ENCODE results near the gene TMED8.
"Not testable (repeated sequence)": the region's sequence is repeated elsewhere in the genome, so short reads cannot be mapped to it uniquely, and the experiment has no call there.

Gene TMED8, protein sequence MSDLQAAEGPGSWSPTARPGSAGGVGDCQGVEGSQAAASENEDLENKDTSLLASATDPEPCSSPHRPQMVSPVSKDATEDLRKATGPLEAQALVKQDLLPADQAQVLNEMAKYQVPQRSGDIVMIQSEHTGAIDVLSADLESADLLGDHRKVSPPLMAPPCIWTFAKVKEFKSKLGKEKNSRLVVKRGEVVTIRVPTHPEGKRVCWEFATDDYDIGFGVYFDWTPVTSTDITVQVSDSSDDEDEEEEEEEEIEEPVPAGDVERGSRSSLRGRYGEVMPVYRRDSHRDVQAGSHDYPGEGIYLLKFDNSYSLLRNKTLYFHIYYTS

DNA sequence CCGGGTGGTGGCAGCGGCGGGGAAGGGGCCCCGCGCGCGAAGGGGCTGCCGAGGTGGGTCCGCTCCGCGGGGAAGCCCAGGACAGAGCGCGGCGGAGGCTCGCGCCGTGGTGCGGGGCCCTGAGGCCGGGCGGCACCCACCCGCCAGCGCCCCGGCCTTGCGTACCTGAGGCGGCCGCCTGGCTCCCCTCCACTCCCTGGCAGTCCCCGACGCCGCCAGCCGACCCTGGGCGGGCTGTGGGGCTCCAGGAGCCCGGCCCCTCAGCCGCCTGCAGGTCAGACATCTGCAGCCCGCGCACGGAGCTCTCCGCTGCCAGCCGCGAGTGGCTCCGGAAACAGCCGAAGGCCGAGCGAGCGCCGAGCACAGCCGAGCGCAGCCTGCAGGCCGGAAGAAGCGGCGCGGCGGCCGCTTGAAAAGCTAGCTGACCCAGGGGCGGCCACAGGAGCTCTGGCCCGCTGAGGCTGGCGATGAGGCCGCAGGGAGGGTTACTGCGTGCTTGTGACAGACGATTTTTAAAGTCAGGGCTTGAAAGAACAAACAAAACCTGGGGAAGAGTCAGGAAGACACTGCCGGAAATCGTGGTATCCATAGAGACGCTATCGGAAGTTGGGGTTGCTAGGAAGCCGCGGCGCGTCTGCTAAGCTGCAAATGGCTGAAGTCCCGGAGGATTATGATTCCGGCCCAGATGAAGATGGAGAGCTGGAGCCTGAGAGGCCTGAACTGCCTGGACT lies at the start of gene TMED8, which contains the start of gene SAMD15:
Gene TMED8, minus strand, starts transcription at position 324 of the 731 bp plus-strand sequence. Its CDS starts 41 bp downstream, at position 283.
Gene SAMD15, plus strand, starts transcription at position 609 of the 731 bp plus-strand sequence. Its CDS starts 40 bp downstream, at position 649.
- TF ChIP-seq POLR2A (IDR thresholded peaks at IDR 0.05; ENCODE audit: low read length) = peak; percentile 49
- no peak for TF ChIP-seq GATA1 (IDR thresholded peaks at IDR 0.05; ENCODE audit: low read depth, low read length)
- peak; percentile 88 to 92 for DNase-seq

DNA sequence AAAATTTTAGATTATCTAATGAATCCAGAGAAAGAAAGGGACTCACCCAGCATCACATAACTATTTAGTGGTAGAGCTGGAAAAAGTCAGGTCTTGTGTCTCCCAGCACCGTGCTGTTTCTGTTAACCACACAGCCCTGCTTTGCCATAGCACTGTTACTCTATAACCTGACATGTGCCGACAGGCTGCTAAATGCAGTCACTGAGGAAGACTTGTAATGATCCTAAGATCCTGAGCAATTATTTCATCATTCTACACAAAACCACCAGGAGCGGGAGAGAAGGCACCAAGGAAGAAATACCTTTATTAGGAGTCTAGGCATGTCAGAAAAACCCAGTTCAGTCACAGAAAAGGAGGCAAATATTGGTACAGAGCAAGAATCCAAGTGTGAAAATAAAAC lies 49.5 kb upstream of the TMED8 start:
- TF ChIP-seq GATA1 (IDR thresholded peaks at IDR 0.05; ENCODE audit: low read depth, low read length) (no peak), POLR2A (IDR thresholded peaks at IDR 0.05; ENCODE audit: low read length) (no peak)
- DNase-seq = no peak

DNA sequence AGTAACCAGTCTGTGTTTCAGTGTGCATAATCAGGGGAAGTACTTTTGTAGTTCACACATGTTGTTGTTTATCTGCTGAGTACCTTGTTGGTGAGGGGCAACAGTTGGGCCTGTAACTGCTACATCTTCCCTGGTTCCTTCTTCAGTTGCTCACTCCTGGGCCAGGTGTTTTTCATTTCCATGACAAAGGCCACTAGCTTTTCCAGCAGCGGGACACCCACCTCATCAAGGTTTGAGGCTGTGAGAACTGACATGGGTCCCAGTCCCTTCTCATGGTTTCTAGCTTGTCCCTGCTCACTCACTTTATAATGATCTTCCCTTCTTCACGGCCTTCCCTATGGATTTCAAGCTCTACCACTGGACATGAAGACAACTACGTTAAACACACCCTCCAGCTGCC lies 48.0 kb upstream of the TMED8 start:
- DNase-seq = no peak
- TF ChIP-seq GATA1 (IDR thresholded peaks at IDR 0.05; ENCODE audit: low read depth, low read length) = no peak
- TF ChIP-seq POLR2A (IDR thresholded peaks at IDR 0.05; ENCODE audit: low read length) = no peak

- TF ChIP-seq POLR2A (IDR thresholded peaks at IDR 0.05; ENCODE audit: low read length) (no peak), GATA1 (IDR thresholded peaks at IDR 0.05; ENCODE audit: low read depth, low read length) (no peak)
- DNase-seq = no peak
These were observed 46.5 kb upstream of the TMED8 start, which contains the start of gene NOXRED1 for GRCh38 chr14:77423423-77423822. TSS of gene NOXRED1 (minus strand) at chr14:77423523. CDS start at chr14:77422889, 634 bp downstream.

- no peak for DNase-seq
- TF ChIP-seq POLR2A (IDR thresholded peaks at IDR 0.05; ENCODE audit: low read length) (no peak), GATA1 (IDR thresholded peaks at IDR 0.05; ENCODE audit: low read depth, low read length) (no peak)
These were observed 44.3 kb upstream of the TMED8 start for GRCh38 chr14:77421201-77421600.

DNA sequence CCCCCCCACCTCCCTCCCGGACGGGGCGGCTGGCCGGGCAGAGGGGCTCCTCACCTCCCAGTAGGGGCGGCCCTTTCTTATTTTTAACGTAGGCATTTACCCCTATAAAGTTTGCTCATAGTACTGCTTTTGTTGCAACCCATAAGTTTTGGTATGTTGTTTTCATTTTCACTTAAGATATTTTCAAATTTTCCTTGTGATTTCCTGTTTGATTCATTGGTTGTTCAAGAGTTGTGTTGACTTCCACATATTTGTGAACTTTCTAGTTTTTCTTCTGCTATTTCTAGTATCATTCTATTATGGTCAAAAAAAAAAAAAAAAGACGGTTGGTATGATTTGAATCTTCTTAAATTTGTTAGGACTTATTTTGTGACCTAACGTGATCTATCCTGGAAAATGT lies 39.9 kb upstream of the TMED8 start:
- TF ChIP-seq POLR2A (IDR thresholded peaks at IDR 0.05; ENCODE audit: low read length) (no peak), GATA1 (IDR thresholded peaks at IDR 0.05; ENCODE audit: low read depth, low read length) (no peak)
- no peak for DNase-seq

DNA sequence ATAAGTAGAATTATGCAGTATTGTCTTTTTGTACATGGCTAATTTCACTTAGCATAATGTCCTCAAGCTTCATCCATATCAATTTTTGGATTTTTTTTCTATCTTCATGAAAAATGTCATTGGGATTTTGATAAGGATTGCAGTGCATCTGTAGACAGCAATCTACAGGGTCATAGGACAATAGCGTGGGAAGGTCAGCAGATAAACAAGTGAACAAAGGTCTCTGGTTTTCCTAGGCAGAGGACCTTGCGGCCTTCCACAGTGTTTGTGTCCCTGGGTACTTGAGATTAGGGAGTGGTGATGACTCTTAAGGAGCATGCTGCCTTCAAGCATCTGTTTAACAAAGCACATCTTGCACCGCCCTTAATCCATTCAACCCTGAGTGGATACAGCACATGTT lies 39.2 kb upstream of the TMED8 start:
- DNase-seq = not testable (repeated sequence)

- not testable (repeated sequence) for DNase-seq
These were observed 38.6 kb upstream of the TMED8 start for GRCh38 chr14:77415403-77416030.

GRCh38 chr14:77409131-77409533 lies 32.2 kb upstream of the TMED8 start:
- peak; percentile 47 to 75 for DNase-seq
- no peak for TF ChIP-seq POLR2A (IDR thresholded peaks at IDR 0.05; ENCODE audit: low read length)
- TF ChIP-seq GATA1 (IDR thresholded peaks at IDR 0.05; ENCODE audit: low read depth, low read length) = no peak

DNA sequence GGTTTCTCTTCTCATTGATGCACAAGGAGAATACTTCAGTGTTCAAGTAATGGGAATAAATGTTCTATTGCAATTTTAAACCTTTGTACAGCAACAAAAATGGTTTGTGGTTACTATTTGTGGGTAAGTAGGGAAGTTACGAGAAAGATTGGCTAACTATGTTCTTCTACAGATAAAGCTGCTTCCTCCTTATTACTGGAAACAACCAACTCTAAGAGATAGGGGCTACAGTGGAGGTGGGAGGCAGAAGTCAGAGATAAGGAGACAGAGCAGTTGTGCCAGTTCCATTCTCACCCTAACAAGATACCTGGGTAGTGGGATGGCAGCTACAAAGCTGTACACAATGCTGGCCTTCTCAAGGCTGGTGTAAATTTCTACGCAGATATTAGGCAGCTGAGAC lies 30.3 kb upstream of the TMED8 start:
- DNase-seq = peak; percentile 37 to 44
- TF ChIP-seq POLR2A (IDR thresholded peaks at IDR 0.05; ENCODE audit: low read length) (no peak), GATA1 (IDR thresholded peaks at IDR 0.05; ENCODE audit: low read depth, low read length) (no peak)

DNA sequence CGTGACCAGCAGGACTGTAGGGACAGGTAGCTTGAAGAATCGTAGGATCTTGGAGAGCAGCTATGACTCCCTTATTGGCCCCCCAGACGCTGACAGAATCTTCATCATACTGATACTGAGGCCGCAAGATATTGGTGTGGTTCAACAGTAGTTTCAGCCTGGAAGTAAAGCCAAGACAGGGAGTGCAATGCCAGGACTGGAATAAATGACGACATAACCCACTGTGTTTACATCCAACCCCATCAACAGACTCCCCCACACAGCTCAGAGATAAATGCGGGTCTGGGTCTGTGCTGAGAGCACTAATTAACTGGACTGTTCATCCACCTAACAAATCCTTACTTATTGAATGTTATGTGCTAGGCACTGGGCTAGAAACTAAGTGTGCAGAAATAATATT lies 29.8 kb upstream of the TMED8 start:
- DNase-seq = peak; percentile 30 to 31
- no peak for TF ChIP-seq GATA1 (IDR thresholded peaks at IDR 0.05; ENCODE audit: low read depth, low read length)

GRCh38 chr14:77406086-77406485 lies 29.2 kb upstream of the TMED8 start:
- no peak for DNase-seq
- TF ChIP-seq POLR2A (IDR thresholded peaks at IDR 0.05; ENCODE audit: low read length) (no peak), GATA1 (IDR thresholded peaks at IDR 0.05; ENCODE audit: low read depth, low read length) (no peak)

GRCh38 chr14:77403768-77404167 lies 26.9 kb upstream of the TMED8 start:
- TF ChIP-seq POLR2A (IDR thresholded peaks at IDR 0.05; ENCODE audit: low read length) (no peak), GATA1 (IDR thresholded peaks at IDR 0.05; ENCODE audit: low read depth, low read length) (no peak)
- DNase-seq = no peak

DNA sequence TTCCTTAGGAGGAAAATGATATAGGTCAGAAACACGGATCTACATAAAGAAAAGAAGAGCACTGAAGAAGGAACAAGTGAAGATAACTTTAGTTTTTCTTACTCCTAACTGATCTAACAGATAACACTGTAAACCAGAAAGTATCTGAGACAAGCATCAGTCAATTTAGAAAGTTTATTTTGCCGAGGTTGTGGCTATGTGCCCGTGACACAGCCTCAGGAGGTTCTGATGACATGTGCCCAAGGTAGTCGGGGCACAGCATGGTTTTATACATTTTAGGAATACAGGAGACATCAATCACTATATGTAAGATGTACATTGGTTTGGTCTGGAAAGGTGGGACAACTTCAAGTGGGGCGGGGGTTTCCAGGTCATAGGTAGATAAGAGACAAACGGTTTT lies 23.3 kb upstream of the TMED8 start:
- TF ChIP-seq POLR2A (IDR thresholded peaks at IDR 0.05; ENCODE audit: low read length) = no peak
- TF ChIP-seq GATA1 (IDR thresholded peaks at IDR 0.05; ENCODE audit: low read depth, low read length) = no peak
- no peak for DNase-seq

All from erythroblast (primary cell).